HG02798 (cell line): ENCODE results near the gene ZDHHC18.

Experiments
- ATAC-seq: cut with Tn5 transposase; IDR thresholded peaks from one replicate; pipeline ENCODE4 v1.9.1; 2021; ENCODE audit warnings: mild to moderate bottlenecking; ENCODE audit not compliant: unreplicated experiment, poor library complexity

The ZDHHC18 gene, protein sequence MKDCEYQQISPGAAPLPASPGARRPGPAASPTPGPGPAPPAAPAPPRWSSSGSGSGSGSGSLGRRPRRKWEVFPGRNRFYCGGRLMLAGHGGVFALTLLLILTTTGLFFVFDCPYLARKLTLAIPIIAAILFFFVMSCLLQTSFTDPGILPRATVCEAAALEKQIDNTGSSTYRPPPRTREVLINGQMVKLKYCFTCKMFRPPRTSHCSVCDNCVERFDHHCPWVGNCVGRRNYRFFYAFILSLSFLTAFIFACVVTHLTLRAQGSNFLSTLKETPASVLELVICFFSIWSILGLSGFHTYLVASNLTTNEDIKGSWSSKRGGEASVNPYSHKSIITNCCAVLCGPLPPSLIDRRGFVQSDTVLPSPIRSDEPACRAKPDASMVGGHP

DNA sequence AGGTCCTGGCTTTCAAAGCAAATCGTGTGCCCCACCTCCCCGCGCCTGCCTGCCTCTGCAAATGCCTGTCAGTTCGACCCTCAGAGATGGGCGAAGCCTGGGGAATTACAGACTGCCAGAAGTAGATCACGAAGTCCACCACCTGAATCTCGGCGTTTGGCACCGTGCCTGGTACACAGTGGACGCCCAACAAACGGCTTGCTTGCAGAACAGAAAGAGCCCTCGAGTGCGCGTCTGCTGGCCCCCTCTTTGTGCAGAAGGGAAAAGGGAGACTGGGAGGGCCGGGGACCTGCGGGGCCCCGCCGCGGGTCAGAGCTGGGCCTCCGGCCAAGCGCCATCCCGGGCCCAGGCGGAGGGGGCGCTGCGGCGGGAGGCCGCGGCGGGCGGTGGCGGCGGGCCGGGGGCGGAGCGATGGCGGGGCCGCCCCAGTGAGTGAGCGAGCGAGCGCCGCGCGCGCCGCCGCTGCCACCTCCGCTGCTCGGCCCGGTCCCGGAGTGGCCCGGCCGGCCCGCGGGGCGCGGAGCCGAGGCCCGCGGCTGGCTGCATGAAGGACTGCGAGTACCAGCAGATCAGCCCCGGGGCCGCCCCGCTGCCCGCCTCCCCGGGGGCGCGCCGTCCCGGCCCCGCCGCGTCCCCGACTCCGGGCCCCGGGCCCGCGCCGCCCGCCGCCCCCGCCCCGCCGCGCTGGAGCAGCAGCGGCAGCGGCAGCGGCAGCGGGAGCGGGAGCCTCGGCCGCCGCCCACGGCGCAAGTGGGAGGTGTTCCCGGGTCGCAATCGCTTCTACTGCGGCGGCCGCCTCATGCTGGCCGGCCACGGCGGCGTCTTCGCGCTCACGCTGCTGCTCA, at the start of gene ZDHHC18:
Gene ZDHHC18 (plus strand): TSS at position 428 of the 845 bp plus-strand sequence. CDS start 117 bp downstream, at position 545.
- peak; percentile 84 for ATAC-seq

DNA sequence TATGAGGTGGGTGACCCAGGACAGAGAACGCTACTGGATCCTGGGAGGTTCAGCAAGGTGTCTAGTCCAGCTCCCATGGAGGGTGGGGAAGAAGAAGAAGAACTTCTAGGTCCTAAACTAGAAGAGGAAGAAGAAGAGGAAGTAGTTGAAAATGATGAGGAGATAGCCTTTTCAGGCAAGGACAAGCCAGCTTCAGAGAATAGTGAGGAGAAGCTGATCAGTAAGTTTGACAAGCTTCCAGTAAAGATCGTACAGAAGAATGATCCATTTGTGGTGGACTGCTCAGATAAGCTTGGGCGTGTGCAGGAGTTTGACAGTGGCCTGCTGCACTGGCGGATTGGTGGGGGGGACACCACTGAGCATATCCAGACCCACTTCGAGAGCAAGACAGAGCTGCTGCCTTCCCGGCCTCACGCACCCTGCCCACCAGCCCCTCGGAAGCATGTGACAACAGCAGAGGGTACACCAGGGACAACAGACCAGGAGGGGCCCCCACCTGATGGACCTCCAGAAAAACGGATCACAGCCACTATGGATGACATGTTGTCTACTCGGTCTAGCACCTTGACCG, 47.3 kb upstream of the ZDHHC18 start:
- no peak for ATAC-seq

DNA sequence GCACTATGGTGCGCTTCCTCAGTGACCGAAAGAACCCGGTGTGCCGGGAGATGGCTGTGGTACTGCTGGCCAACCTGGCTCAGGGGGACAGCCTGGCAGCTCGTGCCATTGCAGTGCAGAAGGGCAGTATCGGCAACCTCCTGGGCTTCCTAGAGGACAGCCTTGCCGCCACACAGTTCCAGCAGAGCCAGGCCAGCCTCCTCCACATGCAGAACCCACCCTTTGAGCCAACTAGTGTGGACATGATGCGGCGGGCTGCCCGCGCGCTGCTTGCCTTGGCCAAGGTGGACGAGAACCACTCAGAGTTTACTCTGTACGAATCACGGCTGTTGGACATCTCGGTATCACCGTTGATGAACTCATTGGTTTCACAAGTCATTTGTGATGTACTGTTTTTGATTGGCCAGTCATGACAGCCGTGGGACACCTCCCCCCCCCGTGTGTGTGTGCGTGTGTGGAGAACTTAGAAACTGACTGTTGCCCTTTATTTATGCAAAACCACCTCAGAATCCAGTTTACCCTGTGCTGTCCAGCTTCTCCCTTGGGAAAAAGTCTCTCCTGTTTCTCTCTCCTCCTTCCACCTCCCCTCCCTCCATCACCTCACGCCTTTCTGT, 46.0 kb upstream of the ZDHHC18 start:
- no peak for ATAC-seq

DNA sequence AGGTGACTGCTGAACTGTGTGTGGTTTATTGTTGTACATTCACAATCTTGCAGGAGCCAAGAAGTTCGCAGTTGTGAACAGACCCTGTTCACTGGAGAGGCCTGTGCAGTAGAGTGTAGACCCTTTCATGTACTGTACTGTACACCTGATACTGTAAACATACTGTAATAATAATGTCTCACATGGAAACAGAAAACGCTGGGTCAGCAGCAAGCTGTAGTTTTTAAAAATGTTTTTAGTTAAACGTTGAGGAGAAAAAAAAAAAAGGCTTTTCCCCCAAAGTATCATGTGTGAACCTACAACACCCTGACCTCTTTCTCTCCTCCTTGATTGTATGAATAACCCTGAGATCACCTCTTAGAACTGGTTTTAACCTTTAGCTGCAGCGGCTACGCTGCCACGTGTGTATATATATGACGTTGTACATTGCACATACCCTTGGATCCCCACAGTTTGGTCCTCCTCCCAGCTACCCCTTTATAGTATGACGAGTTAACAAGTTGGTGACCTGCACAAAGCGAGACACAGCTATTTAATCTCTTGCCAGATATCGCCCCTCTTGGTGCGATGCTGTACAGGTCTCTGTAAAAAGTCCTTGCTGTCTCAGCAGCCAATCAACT, 45.2 kb upstream of the ZDHHC18 start:
- ATAC-seq: no peak

DNA sequence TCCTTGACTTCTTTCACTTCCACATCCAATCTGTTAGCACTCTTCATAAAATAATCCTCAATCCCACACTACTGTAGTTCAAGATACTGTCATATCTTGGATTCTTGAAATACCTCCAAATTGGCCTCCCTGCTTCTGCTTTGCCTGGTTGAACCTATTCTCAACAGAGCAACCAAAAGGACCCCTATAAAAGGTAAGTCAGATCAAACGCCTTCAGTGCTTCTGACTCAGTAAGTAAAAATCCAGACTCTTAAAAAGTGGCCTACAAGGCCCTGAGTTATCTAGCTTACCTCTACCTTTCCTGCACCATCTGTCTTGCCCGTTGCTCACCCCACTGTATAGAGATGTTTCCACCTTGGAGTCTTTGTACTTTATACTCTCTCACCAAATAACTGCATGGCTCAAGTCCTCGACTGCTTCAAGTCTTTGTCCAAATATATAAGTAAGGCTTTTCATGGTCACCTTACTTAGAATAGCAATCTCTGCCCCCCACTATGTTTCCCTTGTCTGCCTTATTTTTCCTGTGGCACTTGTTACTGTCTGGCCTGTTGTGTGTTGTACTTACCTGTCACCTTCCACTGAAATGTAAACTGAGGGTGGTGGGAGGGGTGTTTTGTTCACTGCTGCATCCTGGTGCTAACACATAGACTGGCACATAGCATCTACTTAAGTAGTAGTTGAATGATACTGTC, 43.8 kb upstream of the ZDHHC18 start:
- ATAC-seq: no peak

DNA sequence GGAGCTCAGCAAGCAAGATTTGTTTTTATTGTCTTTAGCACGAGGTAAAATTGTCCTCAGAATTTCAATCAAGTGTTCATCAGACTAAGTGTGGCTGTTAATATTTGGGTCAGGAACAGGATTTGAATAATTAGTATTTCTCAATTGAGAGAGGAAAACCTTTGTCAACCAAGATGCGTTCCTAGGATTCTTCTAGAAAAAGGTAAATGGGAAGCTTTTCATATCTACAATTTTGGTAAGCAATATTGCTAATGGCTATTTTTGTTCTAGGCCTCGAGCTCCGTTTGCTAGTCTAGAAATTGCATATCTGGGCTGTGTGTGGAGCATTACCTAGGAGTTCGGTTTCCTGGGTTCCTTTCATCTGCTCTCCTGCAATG, 42.9 kb upstream of the ZDHHC18 start:
- ATAC-seq: no peak

DNA sequence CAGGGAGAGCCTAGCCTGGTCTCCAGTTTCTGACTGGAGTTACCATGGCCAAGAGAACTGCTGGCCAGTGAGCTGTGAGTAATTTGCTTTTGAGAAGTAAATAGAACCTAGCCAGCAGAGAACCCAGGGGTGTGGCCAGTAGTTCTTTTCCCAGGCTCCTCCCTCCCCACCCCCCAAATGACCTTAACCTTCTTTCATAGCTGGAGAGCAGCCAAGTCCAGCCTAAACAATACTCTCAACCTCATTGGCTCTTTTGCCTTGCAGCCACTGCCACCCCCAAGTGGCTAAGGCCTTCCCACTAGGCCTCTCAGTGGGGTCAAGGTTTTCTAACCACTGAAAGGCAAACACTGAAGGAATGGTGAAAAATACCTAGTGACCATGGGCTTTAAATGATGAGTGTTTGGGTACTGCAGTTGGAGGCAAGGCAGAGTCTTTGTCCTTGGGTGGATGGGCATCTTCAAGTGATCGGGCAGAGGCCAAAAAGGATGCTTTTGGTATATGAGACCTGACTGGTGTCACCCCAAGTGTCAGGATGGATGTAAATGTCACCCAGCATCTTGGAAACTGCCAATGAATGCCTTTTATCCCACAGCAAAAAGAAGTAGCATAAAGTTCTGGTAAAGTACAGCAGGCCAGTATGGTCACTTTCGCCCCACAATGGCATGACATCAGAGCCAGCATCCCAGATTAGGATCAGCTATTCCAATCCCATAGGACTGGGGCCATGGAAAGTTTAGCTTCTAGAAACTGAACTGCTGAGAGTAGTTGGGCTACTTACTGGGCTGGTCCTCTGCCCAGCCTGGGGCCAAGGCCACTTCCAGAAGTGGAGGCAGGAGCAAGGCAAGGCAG, 42.2 kb upstream of the ZDHHC18 start:
- no peak for ATAC-seq

DNA sequence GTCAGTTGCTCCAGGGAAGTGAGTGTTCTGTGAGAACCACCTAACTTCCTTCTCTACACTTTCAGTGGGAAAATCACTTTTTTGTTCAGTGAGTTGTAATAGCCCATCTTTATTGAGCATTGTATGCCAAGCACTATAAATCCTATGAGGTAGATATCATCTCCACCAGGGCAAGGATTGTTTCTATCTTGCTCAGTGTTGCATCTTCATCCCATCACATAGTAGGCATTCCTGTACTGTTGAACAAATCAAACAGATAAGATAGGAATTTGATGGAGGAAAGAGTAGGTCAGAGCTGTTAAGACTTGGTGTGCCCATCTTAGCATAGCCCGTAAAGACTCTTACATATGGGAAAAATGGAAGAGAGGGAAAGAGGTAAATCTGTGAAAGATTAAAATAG, 41.6 kb upstream of the ZDHHC18 start:
- no peak for ATAC-seq

DNA sequence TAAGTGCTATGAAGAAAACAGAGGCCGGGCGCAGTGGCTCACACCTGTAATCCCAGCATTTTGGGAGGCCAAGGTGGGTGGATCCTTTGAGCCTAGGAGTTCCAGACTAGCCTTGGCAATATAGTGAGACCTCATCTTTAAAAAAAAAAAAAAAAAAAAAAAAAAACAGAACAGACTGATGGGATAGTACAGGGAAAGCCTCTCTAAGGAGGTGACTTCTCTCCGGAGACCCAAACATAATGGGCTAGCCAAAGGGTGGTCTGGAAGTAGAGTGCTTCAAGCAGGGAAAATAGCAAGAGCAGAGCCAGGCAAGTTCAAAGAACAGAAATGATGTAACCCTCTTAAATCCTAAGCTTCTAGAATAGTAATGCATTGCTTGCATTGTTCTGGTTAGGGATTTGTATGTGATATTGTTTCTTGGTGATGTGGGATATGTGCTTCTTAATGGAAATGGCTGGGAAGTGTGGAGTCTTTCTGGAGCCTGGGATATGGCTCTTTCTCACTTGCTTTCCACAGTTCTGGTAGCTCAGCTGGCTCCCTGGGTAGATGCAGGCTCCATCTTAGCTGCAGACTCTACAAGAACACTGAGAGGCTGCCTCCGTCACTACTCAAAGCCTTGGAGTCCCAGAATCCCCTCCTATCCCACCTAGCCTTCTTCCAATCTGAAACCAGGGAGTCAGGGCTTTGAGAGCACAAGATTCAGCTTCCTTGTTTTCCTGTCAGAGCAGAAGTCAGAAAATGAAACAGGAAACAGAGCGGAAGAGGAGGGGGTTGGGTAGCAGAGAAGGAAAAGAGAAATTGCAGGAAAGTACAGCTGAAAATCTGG, 40.7 kb upstream of the ZDHHC18 start:
- ATAC-seq: no peak

DNA sequence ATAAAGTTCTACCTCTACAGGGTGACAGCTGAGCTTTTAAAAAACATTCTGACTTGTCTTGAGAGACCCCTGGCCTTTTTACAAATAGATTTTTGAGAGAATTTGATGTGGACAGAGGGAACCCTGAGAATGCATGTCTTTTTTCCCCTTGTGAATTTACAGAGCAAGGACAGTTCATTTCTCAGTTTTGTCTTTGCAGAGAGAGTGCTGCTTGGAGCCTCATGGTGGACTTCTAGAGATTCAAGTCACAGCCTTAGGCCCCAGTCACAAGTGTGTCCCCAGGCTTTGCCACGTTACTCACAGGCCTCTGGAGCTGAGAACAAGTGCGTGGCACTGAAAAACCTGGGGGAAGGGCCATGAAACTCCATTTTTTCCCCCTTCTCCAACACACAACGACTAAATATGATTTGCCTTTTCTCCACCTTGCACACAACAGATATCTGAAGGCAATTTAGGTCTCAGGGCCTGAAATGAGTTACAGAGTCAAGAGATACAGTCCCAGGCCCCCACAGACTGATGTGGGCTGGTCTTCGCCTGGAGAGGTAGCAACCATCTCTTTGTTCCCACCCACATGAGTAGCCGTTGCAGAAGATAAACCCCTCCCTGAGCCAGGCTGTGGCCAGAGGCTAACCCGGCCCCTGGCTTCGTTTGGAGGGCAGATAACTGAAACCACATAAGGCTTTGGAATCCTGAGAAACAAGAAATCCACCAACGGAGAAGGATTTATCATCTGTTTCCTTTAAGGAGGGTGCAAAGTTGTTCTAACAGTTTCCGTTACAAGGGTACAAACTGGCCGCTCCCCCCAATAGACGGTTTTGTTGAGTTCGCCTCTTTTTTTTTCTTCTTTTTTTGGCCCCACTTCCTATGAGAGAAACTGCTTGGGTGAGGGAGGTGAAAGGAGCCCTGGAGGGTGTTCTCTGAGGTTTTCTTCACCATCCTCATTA, 39.8 kb upstream of the ZDHHC18 start:
- ATAC-seq: no peak

DNA sequence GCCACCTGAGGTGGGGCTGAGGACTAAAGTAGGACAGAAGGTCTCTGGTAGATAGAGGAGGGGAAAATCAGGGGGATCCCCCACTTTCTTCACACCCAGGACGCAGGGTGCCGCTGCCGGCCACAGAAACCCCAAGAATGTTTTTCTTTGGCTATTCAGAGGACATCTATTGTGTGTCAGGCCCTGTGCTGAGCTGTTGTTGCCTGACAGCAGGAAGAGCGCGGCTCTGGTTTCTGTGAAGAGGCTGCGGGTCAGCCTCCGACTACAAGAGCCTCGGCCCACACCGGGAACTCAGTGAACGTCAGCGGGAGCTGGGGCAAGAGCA, 39.1 kb upstream of the ZDHHC18 start:
- peak; percentile 40 for ATAC-seq

DNA sequence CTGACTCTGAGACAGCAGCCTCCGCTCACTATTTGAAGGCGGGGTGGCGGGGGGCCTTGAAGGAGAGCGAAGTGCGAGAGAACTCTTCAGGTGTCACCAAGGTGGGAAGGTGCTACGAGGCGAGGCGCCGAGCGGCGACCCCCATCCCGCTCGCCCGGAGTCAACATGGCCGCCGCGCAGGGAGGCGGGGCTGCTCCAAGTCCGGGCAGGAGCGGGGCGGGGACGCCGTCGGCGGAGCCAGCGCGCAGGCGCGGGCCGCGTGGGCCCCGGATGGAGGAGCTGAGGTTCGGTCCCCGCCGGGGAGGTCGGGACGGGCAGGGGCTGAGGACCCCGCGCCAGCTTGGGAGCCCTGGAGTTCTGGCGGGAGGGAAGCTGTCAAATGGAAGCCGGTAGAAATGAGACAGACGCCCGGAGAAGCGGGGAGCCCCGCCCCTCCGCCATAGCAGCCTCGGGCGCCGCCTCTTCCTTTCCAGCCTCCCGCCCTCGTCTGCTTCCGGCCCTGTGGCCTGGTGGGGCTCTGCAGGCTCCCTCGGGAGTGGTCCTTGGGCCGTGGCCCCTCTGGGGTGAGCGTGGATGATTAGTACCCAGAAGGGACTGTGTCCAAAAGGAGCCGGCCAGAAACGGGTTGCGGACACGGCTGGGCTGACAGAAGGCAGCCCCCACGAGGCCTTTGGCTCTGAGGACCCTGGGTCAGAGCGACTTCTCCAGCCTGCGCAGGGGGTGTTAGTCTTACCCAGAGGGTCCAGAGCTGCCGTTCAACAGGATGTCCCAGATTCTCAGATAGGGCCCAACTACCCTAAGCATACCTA, 38.6 kb upstream of the ZDHHC18 start, which contains the start of gene PIGV:
Gene PIGV (plus strand): TSS at position 245 of the 809 bp plus-strand sequence. CDS start 2,866 bp downstream, outside the sequence.
- ATAC-seq: peak; percentile 79

DNA sequence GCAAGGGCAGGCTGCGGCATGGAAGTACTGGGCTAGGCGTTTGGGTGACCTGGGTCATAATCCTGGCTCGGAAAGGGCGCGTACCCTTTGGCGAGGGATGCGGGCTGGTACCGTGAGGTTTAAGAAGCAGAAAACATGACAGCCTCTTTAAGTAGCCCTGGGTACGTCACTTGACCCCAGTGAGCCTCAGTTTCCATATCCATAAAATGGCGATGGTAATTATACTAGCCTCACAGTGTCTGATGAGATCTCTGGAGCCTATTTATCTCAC, 38.0 kb upstream of the ZDHHC18 start:
- no peak for ATAC-seq

DNA sequence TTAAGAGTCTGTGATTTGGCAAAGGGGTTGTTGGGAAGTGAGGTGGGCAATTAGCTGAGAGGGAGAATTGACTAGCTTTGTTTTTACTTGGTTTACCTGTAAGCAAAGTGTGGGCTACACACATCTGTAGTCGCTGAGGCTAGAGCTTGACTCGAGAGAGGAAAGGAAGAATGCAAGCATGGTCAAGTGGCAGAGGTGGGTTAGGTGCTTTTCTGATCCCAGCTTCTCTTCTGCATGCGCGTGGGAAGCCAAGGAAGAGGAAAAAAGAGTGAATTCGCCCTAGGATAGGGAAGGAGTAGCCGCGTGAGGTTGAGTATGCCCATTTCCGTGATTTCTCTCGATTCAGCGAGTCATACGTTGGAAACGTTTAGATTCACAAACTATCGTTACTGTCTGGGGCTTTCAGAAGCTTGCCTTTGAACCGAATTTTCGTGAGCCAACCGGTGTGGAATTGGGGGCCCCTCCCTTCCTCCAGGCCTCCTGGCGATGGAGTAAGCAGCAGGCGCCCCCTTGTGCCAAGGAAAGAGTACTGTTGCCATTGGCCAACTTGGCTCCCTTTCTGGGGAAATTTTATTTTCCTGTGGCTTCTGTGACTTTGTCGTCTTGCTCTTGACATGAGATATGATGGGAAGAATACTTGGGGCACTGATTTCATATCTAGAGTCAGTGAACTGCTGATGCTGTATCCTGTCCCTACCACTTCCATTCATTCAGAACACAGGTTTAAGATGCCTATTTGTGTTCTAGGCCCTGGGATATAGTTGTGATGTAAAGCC, 37.5 kb upstream of the ZDHHC18 start:
- peak; percentile 25 for ATAC-seq

DNA sequence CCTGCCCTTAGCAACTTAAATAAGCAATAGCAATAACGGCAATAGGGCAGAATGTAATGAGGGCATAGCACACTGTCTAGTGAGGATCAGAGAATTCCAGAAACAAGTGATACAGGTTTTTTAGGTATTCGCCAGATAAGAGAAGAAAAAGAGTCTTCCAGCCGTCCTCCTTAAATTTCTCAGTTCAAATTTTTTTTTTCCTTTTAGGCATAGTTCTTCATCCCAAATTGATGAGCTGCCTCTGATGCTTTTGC, 36.9 kb upstream of the ZDHHC18 start:
- no peak for ATAC-seq

DNA sequence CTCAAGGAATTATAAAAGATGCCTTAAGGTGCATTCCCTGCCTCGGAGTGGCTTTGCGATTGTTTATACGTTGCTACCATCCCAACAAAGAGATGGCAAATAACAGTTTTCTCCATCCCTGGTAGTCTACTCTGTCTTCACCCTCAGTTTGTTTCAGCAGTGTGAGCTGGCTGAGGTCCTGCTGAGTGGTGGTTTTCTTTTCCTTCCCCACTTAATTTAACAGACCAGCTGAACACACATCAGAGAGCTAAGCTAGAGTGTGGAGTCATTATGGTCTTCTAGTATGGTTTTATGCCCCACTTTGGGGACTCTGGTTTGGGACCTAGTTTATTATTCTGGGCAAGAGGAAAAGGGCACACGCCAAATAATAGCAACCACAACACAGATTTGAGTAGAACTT, 36.6 kb upstream of the ZDHHC18 start:
- no peak for ATAC-seq
